ENCODE results near the gene KCTD19.

Gene KCTD19

DNA sequence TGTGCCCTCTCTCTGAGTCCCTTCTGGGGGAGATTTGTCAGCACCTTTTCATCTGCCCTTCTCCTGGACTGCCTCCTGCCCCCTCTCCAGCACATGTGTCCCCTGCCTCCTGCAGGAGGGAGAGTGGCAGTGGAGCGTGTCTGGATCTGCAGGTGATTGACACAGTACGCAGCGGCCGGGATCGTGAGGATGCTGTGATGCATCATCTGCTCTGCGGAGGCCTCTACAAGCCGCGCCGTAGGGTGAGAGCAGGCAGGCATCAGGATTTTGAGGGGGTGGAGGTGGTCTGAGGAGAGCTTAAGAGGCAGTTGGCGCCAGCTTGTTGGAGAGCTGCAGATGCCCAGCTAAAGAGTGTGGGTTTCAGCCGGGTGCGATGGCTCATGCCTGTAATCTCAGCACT lies 66.8 kb downstream of the KCTD19 start:
- TF ChIP-seq EZH2phosphoT487 (IDR thresholded peaks at IDR 0.05; ENCODE audit: low read length) (no peak), EZH2 (optimal IDR thresholded peaks at IDR 0.05; ENCODE audit: low read depth, low read length) (no peak)
- TF ChIP-seq, protein P1, sequence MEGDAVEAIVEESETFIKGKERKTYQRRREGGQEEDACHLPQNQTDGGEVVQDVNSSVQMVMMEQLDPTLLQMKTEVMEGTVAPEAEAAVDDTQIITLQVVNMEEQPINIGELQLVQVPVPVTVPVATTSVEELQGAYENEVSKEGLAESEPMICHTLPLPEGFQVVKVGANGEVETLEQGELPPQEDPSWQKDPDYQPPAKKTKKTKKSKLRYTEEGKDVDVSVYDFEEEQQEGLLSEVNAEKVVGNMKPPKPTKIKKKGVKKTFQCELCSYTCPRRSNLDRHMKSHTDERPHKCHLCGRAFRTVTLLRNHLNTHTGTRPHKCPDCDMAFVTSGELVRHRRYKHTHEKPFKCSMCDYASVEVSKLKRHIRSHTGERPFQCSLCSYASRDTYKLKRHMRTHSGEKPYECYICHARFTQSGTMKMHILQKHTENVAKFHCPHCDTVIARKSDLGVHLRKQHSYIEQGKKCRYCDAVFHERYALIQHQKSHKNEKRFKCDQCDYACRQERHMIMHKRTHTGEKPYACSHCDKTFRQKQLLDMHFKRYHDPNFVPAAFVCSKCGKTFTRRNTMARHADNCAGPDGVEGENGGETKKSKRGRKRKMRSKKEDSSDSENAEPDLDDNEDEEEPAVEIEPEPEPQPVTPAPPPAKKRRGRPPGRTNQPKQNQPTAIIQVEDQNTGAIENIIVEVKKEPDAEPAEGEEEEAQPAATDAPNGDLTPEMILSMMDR (IDR thresholded peaks at IDR 0.05; ENCODE audit: low read length), result no peak
- H3F3A ChIP-seq (ENCODE audit: insufficient read depth, low read length), result no peaks in the 10 kb centered on the region
- H4K20me1 ChIP-seq (ENCODE audit: insufficient read depth, low read length), result no peaks in the 10 kb centered on the region
- no peaks in the 10 kb centered on the region for H3K79me2 ChIP-seq (ENCODE audit: low read length)
- no peaks in the 10 kb centered on the region for H3K27me3 ChIP-seq (replicated peaks; ENCODE audit: insufficient read depth, low read length)
- H3K36me3 ChIP-seq (replicated peaks; ENCODE audit: insufficient read depth, low read length), result no peaks in the 10 kb centered on the region
- no peak for DNase-seq
- no peaks in the 10 kb centered on the region for H3K9me2 ChIP-seq (replicated peaks; ENCODE audit: insufficient read depth, low read length)
- no peak overlapping the region for H2AFZ ChIP-seq (ENCODE audit: low read length)
- H3K4me1 ChIP-seq (ENCODE audit: low read length), result peaks cover 6% of the 10 kb centered on the region; the same call in 1 of the 2 replicates
- no peak overlapping the region for H3K9ac ChIP-seq (ENCODE audit: low read length)
- no peaks in the 10 kb centered on the region for H3K9me3 ChIP-seq (replicated peaks; ENCODE audit: insufficient read depth, low read length)
- no peak overlapping the region for H3K4me3 ChIP-seq (ENCODE audit: low read length)
- H3K4me2 ChIP-seq (ENCODE audit: low read depth, low read length), result no peak overlapping the region
- H3K27ac ChIP-seq (ENCODE audit: low read length), result no peak overlapping the region

DNA sequence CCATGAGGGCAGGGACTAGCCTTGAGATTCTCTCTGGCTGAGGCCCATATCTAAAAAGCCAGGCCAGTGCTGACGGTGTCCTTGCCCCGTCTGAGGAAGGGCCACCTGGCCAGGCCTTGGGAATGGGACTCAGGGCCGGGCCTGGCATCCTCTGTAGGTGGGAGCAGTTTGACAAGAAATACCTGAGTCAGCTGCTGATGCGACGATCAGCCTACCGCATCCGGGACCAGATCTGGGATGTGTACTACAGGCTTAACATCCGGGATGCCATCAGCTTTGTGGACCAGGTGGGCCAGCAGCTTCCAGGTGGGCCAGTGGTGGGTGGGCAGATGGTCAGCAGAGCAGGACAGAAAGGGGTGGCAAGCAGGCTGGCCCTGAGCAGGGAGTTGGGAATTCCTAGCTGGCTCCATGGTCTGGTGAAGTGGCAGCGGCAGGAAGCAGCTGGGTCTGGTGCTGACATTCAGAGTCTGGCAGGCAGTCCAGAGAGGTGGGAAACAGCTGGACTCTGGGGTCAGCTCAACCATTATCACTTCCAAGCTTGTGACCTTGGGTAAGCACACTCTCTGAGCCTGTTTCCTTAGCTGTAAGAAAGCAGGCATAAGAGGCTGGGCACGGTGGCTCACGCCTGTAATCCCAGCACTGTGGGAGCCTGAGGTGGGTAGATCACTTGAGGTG lies 68.2 kb downstream of the KCTD19 start:
- no peak overlapping the region for H3K4me3 ChIP-seq (ENCODE audit: low read length)
- no peak overlapping the region for H3K27ac ChIP-seq (ENCODE audit: low read length)
- H3K9me2 ChIP-seq (replicated peaks; ENCODE audit: insufficient read depth, low read length), result no peaks in the 10 kb centered on the region
- no peak for DNase-seq
- no peak overlapping the region for H2AFZ ChIP-seq (ENCODE audit: low read length)
- H3K9me3 ChIP-seq (replicated peaks; ENCODE audit: insufficient read depth, low read length), result no peaks in the 10 kb centered on the region
- H4K20me1 ChIP-seq (ENCODE audit: insufficient read depth, low read length), result no peaks in the 10 kb centered on the region
- TF ChIP-seq, protein P1 (IDR thresholded peaks at IDR 0.05; ENCODE audit: low read length), result no peak
- TF ChIP-seq EZH2 (optimal IDR thresholded peaks at IDR 0.05; ENCODE audit: low read depth, low read length) (no peak), EZH2phosphoT487 (IDR thresholded peaks at IDR 0.05; ENCODE audit: low read length) (no peak)
- H3K79me2 ChIP-seq (ENCODE audit: low read length), result no peaks in the 10 kb centered on the region
- no peak overlapping the region for H3K9ac ChIP-seq (ENCODE audit: low read length)
- H3K27me3 ChIP-seq (replicated peaks; ENCODE audit: insufficient read depth, low read length), result no peaks in the 10 kb centered on the region
- H3K4me1 ChIP-seq (ENCODE audit: low read length), result peaks cover 6% of the 10 kb centered on the region; the same call in 1 of the 2 replicates
- H3K4me2 ChIP-seq (ENCODE audit: low read depth, low read length), result no peak overlapping the region
- no peaks in the 10 kb centered on the region for H3F3A ChIP-seq (ENCODE audit: insufficient read depth, low read length)
- H3K36me3 ChIP-seq (replicated peaks; ENCODE audit: insufficient read depth, low read length), result no peaks in the 10 kb centered on the region

DNA sequence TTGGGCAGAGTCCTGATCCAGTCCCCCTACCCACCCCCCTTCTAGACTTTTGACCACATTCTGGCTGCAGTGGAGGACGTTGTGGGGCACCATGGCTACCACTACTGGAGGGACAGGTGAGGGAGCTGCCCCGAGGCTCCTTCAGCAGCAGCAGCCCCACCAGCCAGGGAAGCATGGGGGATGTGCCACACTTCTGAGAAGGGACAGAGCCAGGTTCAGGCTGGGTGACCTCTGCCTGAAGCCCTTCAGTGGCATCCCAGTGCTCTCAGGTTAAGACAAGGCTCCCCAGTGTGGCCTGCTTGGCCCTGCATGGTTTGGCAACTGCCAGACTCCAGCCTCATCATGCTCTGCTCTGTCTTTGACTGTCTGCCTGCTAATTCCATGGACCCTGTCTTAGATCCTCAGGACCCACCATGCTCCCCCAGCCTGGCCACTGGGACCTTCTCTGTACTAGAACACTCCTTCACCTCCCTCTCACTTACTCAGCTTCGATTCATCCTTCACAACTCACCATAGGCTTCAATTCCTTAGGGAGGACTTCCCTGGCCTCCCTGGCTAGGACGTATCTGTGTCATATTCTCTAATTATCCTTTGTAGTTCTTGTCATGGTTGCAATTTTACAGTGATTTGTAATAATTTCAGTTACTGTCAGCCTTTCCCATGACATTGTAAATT lies 68.9 kb downstream of the KCTD19 start:
- Histone ChIP-seq H3K27me3 (replicated peaks; ENCODE audit: insufficient read depth, low read length) (no peaks in the 10 kb centered on the region), H3K9me2 (replicated peaks; ENCODE audit: insufficient read depth, low read length) (no peaks in the 10 kb centered on the region), H2AFZ (ENCODE audit: low read length) (no peak overlapping the region), H3K36me3 (replicated peaks; ENCODE audit: insufficient read depth, low read length) (no peaks in the 10 kb centered on the region), H3K4me3 (ENCODE audit: low read length) (no peak overlapping the region), H3K4me2 (ENCODE audit: low read depth, low read length) (no peak overlapping the region), H3F3A (ENCODE audit: insufficient read depth, low read length) (no peaks in the 10 kb centered on the region), H4K20me1 (ENCODE audit: insufficient read depth, low read length) (no peaks in the 10 kb centered on the region), H3K9me3 (replicated peaks; ENCODE audit: insufficient read depth, low read length) (no peaks in the 10 kb centered on the region), H3K27ac (ENCODE audit: low read length) (no peak overlapping the region), H3K9ac (ENCODE audit: low read length) (no peak overlapping the region), H3K4me1 (ENCODE audit: low read length) (peaks cover 6% of the 10 kb centered on the region; the same call in 1 of the 2 replicates), H3K79me2 (ENCODE audit: low read length) (no peaks in the 10 kb centered on the region)
- no peak for DNase-seq
- TF ChIP-seq, protein P1 (IDR thresholded peaks at IDR 0.05; ENCODE audit: low read length), result no peak
- no peak for TF ChIP-seq EZH2phosphoT487 (IDR thresholded peaks at IDR 0.05; ENCODE audit: low read length)
- TF ChIP-seq EZH2 (optimal IDR thresholded peaks at IDR 0.05; ENCODE audit: low read depth, low read length), result no peak

Measured in MM.1S (cell line).